HG03432 (cell line): ENCODE results near the gene KCNS3.

Experiments
- ATAC-seq: cut with Tn5 transposase; IDR thresholded peaks from one replicate; pipeline ENCODE4 v1.9.1; 2021; ENCODE audit warnings: mild to moderate bottlenecking, moderate library complexity; ENCODE audit not compliant: unreplicated experiment

Gene KCNS3

GRCh38 chr2:17878281-17879136 is at the start of gene KCNS3:
TSS of gene KCNS3 (plus strand) at chr2:17878667. CDS start at chr2:17931009, 52,342 bp downstream.
- peak; percentile 88 for ATAC-seq

GRCh38 chr2:17830053-17831034 is 48.1 kb upstream of the KCNS3 start:
- peak; percentile 97 for ATAC-seq

GRCh38 chr2:17835516-17835915 is 43.0 kb upstream of the KCNS3 start:
- ATAC-seq: no peak

GRCh38 chr2:17839959-17840358 is 38.5 kb upstream of the KCNS3 start:
- ATAC-seq: no peak

DNA sequence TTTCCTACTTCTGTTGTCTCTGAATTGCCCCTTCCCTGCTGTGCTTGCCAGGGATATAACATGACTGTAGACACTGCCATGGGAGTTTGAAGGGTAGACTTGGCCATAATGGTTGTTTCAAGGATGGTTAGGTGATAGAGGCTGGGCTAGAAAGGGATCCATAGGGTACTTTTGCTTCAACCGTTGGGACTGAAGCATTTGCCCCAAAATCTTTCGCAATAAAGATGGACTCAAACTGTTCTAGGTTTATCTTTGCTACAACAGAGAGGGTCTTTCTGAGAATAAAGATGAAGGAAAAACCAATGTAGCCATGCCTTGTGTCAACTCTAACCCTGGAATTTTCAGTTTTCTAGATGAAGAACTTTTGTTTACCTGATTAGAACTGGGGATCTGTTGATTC is 35.0 kb upstream of the KCNS3 start:
- no peak for ATAC-seq

DNA sequence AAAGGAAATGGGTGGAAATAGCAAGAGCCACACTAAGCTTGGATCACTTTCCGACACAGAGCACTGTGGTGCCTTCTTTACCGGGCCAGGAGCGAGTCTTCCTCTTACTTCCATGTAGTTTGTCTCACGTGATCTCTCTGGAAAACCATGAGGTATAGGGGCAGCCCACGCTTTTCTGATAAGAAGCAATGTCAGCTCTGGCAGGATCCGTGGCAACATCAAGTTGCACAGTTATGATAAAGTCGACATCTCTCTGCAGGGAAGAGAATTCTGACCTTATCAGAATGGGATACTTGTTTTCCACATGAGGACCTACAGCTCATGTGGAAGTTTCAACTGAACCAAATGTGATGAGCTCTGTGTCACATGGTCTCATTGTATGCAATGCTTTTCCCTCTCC is 32.7 kb upstream of the KCNS3 start:
- no peak for ATAC-seq

GRCh38 chr2:17846676-17847075 is 31.8 kb upstream of the KCNS3 start:
- ATAC-seq: no peak

- no peak for ATAC-seq
These were observed 31.2 kb upstream of the KCNS3 start for GRCh38 chr2:17847236-17847635.

DNA sequence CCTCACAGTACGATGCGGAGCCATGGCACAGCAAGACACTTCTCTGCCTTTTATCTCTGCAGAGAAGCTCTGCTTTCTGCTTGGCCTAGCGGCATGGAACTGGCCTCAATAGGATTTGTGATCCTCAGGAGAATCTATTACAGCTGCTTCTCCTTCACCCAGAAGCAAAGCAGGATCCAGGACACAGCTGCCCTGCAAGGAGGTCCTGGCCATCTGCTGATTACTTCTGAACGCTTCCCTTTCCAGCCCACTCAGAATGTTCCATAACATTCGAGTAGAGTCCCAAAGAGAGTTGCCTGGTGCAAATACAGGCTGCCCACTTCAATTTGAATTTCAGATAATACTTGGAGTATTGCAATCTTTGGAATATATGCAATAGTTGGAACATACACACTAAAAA is 29.2 kb upstream of the KCNS3 start:
- ATAC-seq: no peak

DNA sequence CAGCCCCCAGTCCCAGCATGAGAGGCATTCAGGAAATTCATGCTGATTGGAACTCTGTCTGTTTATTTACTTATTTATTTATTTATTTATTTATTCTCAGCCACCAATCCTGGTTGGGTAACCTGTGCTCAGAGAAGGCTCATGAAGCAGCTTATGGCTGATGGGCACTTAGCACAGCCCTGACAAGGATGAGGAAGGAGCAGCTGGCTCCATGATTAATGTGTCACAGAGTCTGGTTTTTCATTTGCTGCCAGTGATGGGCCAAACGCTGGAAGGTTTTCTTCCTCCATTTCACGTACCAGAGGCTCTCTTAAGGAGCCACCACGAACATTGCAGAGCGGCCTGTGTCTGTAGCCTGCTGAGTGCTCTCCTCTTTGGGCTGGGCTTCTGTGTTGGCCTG is 28.3 kb upstream of the KCNS3 start:
- no peak for ATAC-seq

GRCh38 chr2:17851731-17852585 is 26.5 kb upstream of the KCNS3 start:
- peak; percentile 91 for ATAC-seq

GRCh38 chr2:17853799-17854198 is 24.7 kb upstream of the KCNS3 start:
- no peak for ATAC-seq

GRCh38 chr2:17857021-17857420 is 21.4 kb upstream of the KCNS3 start:
- no peak for ATAC-seq

DNA sequence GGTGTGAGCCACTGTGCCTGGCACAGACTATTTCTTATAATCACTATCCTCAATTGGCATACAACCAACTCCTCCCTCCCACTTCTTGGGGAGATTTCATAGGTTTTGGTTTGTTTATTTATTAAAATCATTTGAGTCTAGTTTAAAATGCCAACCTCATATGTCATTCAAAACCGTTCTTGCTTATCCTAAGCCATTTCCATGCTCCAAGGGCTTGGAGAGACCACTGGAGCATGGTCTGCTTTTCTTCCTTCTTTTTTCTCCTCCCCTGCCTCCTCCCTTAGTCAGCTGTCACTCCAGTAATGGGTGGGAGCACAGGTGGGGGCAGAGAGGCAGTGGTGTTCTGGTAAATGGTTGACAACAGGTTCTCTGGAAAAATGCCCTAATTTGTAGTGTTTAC is 20.4 kb upstream of the KCNS3 start:
- ATAC-seq: no peak

- ATAC-seq: no peak
These were observed 14.9 kb upstream of the KCNS3 start for GRCh38 chr2:17863539-17863938.

DNA sequence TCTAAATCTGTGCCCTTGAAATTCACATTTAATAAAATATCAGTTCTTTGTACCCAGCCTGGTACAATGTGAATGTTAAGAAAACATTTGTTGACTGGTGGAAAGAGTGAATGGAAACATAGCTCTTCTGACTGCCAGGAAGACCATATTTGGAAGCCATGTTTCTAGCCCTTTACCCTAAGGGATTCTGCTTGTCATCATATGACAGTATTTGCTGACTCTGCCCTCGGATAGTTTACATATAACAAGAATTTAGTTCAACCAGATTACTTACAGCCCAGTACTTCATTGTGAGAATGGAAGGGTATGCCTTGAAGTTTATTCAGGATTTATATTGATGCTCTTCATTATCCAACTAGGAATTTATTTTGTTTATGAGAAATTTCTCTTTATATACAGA is 13.8 kb upstream of the KCNS3 start:
- no peak for ATAC-seq

DNA sequence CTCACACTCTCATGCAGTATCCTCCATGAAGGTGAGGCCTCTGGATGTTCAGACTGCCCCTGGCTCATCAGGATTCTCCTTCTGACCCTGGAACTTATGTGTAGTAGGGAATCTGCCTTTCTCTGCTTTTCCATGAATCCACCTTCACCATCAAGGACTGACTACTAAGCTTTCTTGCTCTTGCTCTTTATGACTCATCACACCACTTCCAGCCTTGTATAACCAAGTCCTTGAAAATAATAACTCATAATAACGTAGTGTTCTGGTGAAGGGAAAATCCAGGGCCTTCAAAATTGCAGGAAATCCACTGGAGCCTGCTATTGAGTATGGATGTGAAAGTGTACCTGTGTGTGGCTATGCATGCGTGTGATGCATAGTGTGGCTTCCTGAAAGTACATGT is 11.3 kb upstream of the KCNS3 start:
- no peak for ATAC-seq

DNA sequence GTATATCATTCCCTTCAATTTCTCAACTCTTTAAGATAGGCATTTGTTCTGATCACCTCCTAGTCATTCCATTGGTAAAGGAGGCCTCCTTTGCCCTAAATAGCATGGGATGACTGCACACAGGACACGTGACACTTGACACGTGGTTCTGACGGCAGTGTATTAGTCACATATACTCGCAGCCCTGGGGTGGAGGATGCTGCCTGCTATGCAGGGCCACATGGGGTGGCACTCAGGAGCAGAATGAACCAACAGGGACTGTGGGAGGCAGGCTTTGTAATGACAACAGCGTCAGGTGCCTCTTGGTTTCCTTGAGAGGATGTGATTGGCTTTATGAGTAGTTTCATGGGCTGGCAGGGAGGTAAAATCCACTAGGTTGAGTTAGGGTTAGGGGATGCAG is 9.3 kb upstream of the KCNS3 start:
- ATAC-seq: peak; percentile 54

DNA sequence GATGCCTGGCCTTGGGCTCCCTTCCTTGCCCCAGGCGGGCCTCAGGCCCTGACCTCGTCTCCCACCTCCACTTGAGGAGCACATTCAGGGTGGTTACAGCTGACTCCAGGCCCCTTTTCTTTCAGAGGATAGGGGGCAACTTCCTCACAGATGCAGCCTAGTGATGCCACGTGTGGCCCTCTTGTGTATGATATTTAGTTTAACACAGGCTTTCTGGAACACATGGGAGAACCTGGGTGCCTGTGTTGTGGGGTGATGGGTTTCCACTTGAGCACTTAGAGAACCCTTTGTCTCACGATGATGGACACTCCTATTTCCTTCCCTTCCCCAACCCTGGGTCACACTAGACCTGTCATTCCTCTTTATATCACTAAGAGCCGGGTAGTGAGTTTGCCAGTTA is 6.8 kb upstream of the KCNS3 start:
- no peak for ATAC-seq

DNA sequence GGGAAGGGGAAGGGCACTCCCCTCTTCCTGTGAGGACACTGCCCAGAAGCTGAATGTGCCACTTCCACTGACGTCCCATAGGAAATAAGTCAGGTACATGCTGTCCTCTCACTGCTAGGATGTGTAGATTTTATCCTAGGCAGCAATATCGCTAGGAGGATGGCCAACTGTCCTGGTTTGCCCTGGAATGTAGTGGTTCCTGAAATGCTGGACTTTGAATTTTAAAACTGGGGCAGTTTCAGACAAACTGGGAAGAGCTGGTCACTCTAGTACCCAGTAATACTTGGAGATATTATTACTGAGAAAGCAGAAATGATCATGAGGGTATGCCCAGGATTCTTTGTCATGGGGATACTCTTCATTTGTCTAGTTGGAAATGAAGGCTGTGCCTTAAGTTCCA is 5.4 kb upstream of the KCNS3 start:
- no peak for ATAC-seq

- no peak for ATAC-seq
These were observed 1.9 kb upstream of the KCNS3 start for GRCh38 chr2:17876590-17876989.
